Measurements from ENCODE around the gene NBDY. TPM values are rescaled to one million over a fixed set of nuclear protein-coding genes. Genes with fewer than 3 reads are reported as not detected.
"Not testable (repeated sequence)": the region's sequence is repeated elsewhere in the genome, so short reads cannot be mapped to it uniquely, and the experiment has no call there.

Gene NBDY, protein sequence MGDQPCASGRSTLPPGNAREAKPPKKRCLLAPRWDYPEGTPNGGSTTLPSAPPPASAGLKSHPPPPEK
- 11.7 and 19.0 TPM in 2 replicates for total RNA-seq (2014; rRNA removed; shearing (Covaris generic))

DNA sequence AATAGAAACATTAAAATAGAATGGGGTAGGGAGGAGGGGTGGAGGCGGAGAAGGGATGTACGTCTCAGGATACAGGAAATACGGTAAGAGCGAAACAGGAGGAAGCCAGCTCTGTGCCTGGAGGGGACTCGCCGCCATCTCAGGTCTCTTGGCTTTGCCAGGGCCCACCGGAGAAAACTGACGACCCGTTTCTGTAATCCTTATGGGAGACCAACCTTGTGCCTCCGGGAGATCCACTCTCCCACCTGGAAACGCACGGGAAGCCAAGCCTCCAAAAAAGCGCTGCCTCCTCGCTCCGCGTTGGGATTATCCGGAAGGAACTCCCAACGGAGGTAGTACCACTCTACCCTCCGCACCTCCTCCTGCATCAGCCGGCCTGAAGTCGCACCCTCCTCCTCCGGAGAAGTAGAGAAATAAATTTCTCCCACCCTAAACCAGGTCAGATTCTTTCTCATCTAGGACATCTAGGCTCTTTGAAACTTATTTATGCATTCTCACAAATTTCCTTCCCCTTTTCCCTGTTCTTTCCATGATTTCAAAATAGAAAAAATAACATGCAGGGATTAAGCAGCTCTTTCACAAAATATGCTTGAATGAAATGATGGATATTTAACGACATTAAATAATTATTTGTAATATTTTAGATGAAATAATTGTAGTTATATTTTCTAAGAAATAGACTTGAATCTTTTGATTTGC lies at the start of gene NBDY:
TSS of gene NBDY (plus strand) at position 92 of the 699 bp plus-strand sequence. CDS start at position 203, 111 bp downstream.
- peak; percentile 65 for DNase-seq (ENCODE audit: low spot score)

DNA sequence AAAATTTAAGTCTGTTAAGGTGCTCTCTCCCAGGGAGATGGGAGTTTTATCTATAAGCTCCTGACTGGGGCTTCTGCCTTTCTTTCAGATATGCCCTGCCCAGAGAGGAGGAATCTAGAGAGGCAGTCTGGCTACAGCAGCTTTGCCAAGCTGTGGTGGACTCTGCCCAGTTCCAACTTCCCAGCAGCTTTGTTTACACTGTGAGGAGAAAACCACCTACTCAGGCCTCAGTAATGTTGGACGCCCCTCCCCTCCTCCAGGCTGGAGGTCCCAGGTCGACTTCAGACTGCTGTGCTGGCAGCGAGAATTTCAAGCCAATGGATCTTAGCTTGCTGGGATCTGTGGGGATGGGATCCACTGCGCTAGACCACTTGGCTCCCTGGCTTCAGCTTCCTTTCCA lies 24.5 kb upstream of the NBDY start:
- DNase-seq (ENCODE audit: low spot score) = not testable (repeated sequence)

DNA sequence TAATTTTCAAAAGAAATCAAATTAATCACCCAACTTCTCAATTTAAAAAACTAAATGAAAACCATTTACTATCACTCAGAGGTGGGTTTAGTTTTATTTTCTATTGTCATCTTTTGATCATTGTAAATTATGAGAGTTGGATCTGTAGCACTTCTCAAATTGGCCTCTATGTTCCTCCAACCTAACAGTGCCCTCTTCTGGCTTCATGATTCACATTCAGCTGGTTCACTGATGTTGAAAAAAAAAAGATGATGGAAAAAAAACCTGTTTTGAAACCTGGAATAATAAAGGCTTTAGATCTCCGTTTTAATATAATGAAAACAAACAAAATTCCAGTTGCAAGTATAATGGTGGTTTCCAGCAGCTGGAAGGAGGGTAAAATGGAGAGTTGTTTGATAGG lies 2.4 kb upstream of the NBDY start:
- DNase-seq (ENCODE audit: low spot score) = peak; percentile 46

DNA sequence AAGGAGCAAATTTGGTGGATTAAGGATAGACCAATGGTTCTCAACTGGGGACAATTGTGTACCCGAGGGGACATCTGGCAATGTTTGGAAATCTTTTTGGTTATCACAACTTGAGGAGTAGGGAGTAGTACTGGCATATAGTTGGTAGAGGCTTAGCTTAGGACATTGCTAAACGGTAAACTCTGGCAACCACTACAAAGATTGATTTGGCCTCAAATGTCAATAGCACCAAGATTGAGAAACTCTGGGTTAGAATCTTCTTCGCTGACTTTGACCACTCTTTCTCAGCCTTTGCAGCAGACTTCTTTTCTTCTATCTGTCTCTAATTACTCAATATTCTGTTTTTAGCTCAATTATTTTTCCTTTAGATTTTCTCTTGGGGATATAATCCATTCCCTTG lies 1.5 kb upstream of the NBDY start:
- DNase-seq (ENCODE audit: low spot score) = no peak

DNA sequence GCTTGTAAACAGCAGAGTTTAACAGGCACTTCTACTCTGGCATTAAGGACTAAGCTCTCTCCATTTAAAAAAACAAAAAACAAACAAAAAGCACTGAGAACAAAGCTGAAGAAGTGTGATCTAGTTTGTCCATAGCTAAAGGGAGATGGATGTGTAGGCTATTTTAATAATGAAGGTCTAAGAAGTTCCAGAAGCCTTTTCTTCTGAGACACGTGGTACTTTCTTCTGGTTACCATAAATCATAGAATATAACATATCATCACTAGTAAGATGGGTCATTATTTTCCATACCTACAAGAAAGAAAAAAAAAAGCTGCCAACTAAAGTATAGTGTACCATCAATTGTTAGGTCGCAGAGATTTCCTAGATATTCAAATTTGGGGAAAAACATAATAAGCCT lies 722 bp upstream of the NBDY start:
- peak; percentile 10 for DNase-seq (ENCODE audit: low spot score)

DNA sequence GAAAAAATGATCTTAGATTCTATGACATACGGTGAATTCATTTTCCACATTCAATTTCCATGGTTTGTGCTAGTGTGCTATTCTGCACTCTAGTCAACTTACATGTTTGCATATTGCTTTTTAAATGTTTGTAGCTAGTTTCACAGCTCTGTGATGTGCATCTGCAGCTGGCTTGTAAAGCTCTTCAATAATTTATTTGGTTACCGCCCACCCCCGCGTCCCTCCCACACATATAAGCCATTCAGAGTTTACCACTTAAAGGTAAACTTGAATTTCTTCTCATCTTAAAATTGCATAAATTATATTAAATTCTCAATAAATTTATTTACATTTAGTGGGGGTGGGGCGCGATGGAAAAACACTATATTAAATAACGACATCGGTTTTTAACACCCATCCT lies 291 bp upstream of the NBDY start:
- DNase-seq (ENCODE audit: low spot score) = peak; percentile 19

DNA sequence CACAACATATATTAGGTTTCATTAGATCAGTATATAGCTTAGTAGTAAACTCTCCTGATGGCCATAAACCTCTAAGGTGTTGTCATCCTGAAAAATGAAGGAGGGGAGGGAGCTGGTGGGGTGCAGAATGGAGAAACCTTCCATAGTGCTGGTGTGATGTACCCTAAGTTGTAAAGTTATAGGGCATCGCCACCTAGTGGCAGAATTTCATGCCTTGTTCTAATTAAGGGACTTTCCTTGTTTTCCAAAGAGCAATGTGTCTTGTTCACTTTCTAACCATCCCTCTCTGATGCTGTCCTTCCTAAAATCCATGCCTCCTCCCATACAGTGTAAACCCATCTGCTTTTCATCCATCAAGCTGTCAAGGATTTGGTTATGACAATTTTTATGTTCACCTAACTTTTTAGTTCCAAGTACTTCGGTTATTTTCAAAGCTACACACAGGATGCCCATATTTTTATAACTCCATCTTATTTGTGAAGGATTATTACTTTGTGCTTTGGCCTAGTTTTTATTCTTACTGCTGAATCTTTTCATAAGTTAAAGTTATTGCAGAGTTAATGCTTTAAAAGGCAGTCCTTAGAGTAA lies 4.5 kb downstream of the NBDY start:
- DNase-seq (ENCODE audit: low spot score) = peak; percentile 31

DNA sequence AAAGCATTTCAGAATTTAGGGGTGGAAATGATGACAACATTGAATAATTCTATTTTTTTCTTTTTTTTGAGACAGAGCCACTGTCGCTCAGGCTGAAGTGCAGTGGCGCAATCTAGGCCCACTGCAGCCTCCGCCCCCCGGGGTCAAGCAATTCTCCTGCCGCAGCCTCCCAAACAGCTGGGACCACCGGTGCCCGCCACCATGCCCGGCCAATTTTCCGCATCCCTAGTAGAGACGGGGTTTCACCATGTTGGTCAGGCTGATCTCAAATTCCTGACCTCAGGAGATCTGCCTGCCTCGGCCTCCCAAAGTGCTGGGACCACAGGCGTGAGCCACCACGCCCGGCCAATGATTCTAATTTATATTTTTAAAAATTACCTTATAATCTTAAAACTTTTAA lies 7.2 kb downstream of the NBDY start:
- no peak for DNase-seq (ENCODE audit: low spot score)

DNA sequence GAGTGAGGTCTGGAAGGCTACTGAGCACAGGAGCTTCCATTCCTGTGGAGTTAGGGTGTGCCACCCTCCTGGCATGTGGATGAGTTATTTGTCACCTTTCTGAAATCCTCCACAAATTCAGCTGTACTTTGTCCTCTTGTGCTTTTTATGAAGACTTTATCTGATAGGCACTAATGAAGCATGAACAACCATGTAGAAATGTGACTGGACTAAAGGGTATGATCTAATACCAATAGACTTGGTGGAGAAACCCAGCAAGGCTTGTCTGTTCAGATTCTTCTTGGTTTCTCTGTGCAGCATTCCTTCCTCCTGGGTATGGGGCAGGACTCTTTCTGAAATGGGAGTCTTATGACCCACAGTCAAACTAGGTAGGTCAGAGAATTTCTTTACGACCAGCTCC lies 9.6 kb downstream of the NBDY start:
- no peak for DNase-seq (ENCODE audit: low spot score)

DNA sequence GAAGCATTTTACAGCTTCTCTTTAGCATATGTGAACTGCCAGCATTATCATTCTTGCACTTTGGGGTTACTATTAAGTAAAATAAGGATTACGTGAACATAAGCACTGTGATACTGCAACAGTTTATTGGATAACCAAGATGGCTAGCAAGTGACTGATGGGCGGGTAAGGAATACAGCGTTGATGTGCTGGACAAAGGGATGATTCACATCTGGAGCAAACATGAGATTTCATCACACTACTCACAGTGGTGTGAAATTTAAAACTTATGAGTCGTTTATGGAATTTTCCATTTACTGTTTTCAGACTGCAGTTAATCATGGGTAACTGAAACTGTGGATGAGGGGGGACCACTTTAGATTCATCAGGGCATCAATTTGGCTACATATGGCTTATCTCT lies 16.0 kb downstream of the NBDY start:
- DNase-seq (ENCODE audit: low spot score) = peak; percentile 9

DNA sequence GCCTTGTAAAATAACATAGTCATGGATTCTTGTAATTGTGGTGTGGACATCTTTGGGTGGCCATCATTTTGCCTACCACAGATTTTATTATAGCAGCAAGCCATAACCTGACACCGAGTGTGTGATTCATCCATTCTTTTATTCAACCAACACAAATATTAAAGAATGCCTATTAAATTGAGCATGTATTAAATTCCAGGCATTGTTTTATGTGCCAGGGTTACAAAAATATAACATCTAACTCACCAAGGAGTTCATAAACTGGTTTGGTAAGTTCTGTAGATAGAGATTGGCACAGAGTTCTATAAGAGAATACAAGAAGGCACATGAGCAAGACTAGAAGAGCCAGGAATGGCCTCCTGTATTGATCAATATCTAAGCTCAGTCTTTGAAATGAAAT lies 18.0 kb downstream of the NBDY start:
- DNase-seq (ENCODE audit: low spot score) = no peak

DNA sequence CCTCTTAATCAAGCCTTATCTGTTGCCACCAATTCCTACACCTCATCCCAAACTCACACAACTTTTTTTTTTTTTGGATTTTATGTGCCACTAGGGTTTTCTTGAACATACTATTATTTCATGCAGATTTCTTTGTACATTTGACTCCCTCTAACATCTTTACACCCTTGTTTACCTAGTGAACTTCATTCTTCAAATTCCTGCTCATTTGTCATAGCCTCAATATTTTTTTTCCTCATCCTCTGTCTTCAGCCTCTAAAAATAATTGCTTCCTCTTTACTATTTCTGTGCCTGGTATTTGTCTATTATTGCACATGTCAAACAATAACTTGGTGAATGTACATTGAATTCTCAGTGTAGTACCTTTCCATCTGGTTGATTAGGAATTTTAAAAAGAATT lies 22.0 kb downstream of the NBDY start:
- no peak for DNase-seq (ENCODE audit: low spot score)

DNA sequence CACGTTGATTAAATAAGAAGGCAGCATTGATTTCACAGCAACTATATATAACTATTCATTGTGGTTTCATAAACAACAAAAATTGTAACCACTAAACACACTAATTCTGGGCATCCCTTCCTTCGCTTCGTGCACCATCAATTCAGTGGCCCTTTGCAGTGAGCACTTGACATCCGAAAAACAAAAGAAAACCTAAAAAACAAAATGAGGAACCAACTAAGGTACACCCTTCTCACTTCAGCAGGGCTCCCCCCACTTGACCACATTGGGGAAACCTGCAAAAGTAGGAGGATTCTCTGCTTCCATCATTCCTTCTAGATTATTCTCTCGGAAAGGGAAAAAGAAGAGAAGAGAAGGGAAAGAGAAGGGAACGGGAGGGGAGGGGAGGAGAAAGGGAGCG lies 28.3 kb downstream of the NBDY start:
- DNase-seq (ENCODE audit: low spot score) = no peak

DNA sequence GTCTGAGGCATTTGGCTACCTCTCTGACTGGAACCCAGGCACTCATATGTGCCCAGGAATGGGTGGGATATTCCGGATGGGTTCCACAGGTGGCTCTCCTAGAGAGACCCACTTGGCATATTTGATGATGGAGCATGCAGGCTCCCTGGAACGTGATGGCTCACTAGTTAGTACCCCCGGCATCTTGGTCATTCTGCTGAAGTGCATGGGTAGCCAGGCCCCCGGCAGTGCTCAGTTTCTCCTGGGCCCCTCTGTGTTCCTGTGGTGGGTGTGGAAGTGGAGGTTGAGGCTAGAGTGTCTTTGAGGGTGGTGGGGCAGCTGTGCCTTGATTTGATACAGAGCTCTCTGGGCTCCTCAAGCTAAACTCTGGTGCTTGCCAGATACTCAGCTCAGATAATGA lies 29.4 kb downstream of the NBDY start:
- no peak for DNase-seq (ENCODE audit: low spot score)

DNA sequence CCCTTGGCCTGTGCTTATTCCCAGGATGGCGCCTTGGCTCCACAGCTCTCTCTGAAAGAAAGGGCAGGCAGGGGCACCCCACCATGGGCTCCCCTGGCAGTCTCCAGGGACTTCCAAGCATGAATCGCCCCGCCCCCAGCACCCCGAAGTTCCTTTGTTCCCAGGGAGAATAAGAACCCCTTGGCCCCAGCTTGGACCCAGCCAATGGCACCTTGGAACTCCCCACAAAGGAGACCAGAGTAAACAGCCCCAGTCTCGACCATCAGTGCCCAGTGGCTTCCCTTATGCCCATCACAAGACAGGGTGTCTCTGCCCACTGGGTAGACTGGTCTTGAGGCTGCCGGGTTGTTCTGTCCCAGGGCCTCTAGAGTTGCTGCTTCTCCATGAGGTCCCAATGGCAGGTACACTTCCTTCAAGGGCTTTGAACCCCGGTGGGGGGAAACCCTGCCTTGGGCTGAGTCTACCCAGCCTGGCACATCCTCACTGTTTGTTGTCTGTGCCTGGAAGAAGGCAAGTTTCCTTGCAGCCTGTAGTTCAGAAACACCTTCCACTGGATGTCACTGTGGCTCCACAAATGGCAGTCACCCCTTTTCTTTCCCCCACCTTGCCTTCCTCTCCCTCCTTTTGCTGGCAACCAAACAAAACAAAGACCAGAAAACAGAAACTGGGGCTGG lies 30.8 kb downstream of the NBDY start:
- DNase-seq (ENCODE audit: low spot score) = no peak

DNA sequence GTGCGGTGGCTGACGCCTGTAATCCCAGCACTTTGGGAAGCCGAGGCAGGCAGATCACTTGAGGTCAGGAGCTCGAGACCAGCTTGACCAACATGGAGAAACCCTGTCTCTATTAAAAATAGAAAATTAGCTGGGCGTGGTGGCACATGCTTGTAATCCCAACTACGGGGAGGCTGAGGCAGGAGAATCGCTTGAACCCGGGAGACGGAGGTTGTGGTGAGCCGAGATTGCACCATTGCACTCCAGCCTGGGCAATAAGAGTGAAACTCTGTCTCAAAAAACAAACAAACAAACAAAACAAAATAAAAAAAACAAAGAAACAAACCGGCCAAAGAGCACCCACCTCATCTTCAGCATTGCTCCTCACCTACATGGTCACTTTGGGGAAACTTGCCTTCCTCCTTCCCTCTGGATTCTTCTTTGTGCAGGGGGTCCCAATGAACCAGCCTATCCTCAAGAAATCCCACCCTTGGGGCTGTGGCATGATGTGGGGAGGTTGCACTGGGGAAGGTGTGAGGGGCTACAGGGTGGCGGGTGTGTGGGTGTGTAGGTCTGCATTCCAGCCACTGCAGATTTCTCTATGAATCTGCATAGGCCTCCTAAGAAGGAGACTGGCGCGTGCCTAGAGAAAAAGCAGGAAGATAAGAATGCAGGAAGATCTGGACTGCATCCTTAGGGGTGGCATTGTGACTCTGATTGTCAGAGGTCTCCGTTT lies 31.5 kb downstream of the NBDY start:
- not testable (repeated sequence) for DNase-seq (ENCODE audit: low spot score)

DNA sequence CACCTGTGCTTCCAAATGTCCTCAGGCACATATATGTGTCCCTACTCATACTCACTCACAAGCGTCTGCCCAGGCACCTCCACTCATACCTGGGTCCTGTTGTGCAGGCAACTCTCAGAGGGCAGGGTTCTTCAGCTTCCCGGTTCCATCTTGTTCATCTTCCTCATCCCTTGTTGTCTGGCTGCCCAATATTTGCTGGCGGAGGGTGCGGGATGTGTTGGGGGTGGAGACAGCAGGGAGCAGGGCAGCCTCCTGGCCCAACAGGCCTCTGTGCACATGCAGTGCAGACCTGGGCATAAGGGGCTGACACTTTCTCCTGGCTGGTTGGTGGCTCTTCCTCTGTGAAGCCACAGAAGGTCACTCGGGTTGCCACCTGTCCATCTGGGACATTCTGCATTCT lies 32.1 kb downstream of the NBDY start:
- DNase-seq (ENCODE audit: low spot score) = no peak

DNA sequence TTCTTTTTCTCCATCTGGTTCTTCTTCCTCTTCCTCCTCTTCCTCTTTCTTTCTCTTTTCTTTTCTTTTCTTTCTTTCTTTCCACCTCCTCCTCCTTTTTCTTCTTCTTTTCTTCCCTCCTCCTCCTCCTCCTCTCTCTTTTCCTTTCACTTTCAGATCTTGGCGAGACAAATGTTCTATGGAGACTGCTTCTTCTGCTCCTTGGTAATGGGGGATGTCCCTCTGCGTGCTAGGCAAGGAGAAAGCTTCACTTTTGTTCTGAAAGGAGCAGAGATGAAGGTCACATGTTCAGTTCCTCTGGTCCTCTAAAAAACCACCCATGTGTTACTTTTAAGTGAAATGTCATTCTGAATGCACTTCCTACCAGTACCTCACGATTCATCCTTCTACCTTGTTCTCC lies 33.2 kb downstream of the NBDY start:
- DNase-seq (ENCODE audit: low spot score) = no peak

DNA sequence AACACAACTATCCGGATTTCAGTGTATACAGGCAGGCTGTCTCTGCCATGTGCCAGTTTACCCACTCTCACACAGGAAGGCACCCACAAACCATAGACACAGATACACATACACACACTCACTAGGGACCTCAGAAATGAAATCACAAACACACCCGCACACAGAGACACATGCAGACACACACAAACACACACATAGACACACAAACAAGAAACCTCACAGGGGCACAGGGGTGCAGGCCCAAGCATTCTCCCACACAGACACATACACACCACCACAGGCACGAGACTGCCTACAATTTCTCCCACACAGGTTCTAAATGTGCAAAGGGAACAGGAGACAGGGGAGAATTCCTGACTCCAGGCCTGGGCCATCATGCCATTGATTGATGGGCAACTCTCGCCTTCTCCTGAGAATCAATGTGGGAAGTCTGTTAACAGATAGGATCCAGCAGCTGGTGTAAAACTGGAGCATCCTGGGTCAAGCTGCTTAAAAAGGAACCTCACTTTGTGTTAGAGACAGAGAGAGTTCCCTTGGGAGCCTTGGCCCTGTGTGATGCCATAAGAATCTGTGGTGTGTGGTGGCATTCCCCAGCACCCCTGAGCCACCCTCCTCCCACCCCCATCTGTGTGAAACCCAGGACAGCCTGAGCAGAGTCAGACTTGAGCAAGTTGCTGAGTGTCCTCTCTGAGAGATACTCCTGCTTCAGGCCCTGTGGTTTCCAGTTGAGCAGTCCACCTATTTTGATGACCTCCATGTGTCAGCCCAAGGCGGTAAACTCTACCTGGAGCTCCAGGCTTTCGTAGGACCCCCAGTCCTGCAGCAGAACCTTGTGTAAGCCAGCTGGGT lies 33.9 kb downstream of the NBDY start:
- no peak for DNase-seq (ENCODE audit: low spot score)

DNA sequence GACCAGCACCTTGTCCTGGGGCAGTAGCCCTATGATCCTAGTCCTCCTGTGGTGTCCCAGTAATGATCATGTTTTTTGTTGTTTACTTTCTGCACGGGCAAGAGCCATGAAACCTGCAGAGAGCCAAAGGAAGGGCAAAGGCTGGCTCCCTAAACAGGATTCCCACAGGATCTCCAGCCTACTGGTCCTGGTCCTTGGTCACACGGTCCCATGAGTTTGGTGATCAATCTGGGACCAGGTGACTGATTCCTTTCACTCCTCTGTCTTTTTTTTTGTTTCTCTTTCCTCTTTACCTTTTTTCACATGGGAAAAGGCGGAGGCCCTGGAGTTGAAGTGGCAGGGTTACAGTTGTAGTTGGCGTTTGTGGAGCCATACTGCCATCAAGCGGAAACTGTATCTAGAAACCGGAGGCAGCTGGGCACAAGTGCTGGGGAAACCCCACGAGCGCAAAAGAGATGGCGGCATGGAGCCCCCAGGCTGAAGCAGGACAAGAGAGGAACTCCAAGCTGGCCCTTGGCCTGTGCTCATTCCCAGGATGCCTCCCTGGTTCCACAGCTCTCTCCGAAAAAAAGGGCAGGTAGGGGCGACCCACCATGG lies 34.6 kb downstream of the NBDY start:
- DNase-seq (ENCODE audit: low spot score) = no peak
